ENCODE measurements around the gene CA11. TPM values are rescaled to one million over a fixed set of nuclear protein-coding genes. Genes with fewer than 3 reads are reported as not detected.

Gene CA11
- total and polyA plus RNA-seq, 2 donors from 2014 or later: 11.6 to 42.3 TPM

DNA sequence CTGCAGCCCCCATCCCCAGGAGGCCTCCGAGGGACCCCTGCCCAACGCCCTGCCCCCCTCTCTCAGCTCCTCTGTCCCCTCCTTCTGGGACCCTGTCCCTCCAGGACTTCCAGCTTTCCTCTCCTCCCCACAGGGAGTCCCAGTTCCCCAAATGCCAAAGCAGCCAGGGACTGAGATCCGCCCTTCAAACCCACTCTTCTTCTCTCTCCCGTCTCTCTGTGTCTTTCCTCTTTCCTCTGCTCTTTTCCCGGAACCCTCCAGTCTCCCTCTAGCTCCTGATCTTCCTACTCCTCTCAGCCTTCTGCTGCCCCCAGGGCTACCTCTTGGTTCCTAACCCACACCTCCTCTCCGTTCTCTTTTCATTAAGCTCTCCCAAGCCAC, 377 bp downstream of the CA11 start:
- intact Hi-C loops (cut with DNase I): no loop called here
- H3K9ac ChIP-seq (ENCODE audit: low read length in 3 of 3): peak overlapping the region; percentile 10 to 82 (median 15)

DNA sequence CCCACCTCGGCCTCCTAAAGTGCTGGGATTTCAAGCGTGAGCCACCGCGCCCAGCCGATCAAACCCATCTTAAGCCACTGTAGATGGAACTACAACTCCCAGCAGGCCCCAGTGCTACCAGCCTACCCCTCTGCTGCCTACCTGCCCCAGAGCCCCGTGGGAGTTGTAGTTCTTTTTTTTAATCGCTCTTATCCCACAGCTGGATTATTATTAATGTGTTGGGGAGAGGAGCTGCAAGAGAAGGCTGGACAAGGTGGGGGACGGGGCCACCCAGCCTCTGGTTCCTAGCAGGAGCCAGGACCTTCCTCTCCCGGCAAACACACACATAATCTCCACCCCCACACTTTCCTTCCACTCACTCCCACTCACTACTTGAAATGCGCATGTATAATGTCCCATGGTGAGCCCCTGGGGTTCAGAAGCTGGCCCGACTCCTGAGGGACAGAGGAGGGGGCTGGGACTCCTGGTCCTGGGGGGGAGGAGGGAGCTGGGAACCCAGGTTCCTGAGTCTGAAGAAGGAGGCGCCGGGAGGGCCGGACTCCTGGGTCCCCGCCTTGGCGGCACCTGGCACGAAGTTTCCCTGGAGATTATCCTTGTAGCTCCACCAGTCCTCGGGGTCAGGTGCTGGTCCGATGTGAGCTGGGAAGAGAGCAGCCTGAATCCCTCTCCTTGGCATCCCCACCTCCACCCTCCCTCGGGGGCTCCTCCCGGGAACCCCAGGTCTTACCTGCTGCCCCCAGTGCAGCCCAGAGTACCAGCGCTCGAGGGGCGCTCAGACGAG, 958 bp downstream of the CA11 start:
- Histone ChIP-seq H3K27me3 (ENCODE audit: control insufficient read depth, insufficient read depth, low read length) (no peaks in the 10 kb centered on the region), H3K27ac (ENCODE audit: low read depth in 2 of 2, low read length in 2 of 2) (peak overlapping the region; percentile 87 to 95), H3K36me3 (ENCODE audit: control insufficient read depth in 2 of 3, insufficient read depth in 3 of 3, low read length in 3 of 3) (no peaks in the 10 kb centered on the region), H3K9me3 (ENCODE audit: control insufficient read depth in 2 of 3, insufficient read depth in 1 of 3, low read length in 3 of 3) (no peaks in the 10 kb centered on the region), H3K4me1 (ENCODE audit: control insufficient read depth in 2 of 3, insufficient read depth in 2 of 3, low read depth in 1 of 3, low read length in 3 of 3) (peaks cover 0 to 7% (median 0%) of the 10 kb centered on the region in 3 donors), H3K9ac (ENCODE audit: low read length in 3 of 3) (peak overlapping the region in 2 of 3 donors; percentile 23 to 82), H3K4me3 (ENCODE audit: low read length in 3 of 3) (peak overlapping the region; percentile 52 to 70 (median 61))
- FAIRE-seq (no peak), DNase-seq (peak; percentile 81 to 92 (median 89))
- TF ChIP-seq, protein P1, sequence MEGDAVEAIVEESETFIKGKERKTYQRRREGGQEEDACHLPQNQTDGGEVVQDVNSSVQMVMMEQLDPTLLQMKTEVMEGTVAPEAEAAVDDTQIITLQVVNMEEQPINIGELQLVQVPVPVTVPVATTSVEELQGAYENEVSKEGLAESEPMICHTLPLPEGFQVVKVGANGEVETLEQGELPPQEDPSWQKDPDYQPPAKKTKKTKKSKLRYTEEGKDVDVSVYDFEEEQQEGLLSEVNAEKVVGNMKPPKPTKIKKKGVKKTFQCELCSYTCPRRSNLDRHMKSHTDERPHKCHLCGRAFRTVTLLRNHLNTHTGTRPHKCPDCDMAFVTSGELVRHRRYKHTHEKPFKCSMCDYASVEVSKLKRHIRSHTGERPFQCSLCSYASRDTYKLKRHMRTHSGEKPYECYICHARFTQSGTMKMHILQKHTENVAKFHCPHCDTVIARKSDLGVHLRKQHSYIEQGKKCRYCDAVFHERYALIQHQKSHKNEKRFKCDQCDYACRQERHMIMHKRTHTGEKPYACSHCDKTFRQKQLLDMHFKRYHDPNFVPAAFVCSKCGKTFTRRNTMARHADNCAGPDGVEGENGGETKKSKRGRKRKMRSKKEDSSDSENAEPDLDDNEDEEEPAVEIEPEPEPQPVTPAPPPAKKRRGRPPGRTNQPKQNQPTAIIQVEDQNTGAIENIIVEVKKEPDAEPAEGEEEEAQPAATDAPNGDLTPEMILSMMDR (IDR thresholded peaks at IDR 0.05; ENCODE audit: borderline replicate concordance, extremely low read depth, insufficient read depth): no peak
- intact Hi-C loops (cut with DNase I): no loop called here

More for the DNA sequence above, 377 bp downstream of the CA11 start:
- FAIRE-seq (no peak), DNase-seq (peak in 2 of 5 donors; percentile 18 to 48)
- Histone ChIP-seq H3K27ac (ENCODE audit: low read depth in 2 of 2, low read length in 2 of 2) (peak overlapping the region; percentile 87 to 95), H3K4me3 (ENCODE audit: low read length in 3 of 3) (peak overlapping the region; percentile 52 to 70 (median 61)), H3K4me1 (ENCODE audit: control insufficient read depth in 2 of 3, insufficient read depth in 2 of 3, low read depth in 1 of 3, low read length in 3 of 3) (peaks cover 0 to 7% (median 0%) of the 10 kb centered on the region in 3 donors), H3K9me3 (ENCODE audit: control insufficient read depth in 2 of 3, insufficient read depth in 1 of 3, low read length in 3 of 3) (no peaks in the 10 kb centered on the region), H3K36me3 (ENCODE audit: control insufficient read depth in 2 of 3, insufficient read depth in 3 of 3, low read length in 3 of 3) (no peaks in the 10 kb centered on the region), H3K27me3 (ENCODE audit: control insufficient read depth, insufficient read depth, low read length) (no peaks in the 10 kb centered on the region)
- TF ChIP-seq, protein P1 (IDR thresholded peaks at IDR 0.05; ENCODE audit: borderline replicate concordance, extremely low read depth, insufficient read depth): no peak

DNA sequence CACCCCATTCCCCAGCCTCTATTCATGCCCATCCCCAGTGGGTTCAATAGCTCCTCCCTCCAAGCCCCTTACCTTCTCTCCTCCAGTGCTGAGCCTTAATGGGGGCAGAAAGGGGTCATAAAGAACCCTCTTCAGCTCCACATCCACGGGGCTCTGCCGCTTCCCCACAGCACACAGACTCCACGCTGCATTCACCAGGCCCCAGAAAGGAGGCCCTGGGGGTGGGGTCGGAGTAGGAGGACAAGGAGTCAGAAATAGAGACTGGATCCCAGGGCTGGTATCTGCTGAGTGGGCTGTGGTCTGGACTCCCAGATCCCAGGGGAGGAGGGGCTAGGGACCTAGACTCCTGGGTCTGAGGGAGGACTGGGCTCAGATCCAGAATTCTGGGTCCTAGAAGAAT, 1.6 kb downstream of the CA11 start:
- Histone ChIP-seq H3K36me3 (ENCODE audit: control insufficient read depth in 2 of 3, insufficient read depth in 3 of 3, low read length in 3 of 3) (no peaks in the 10 kb centered on the region), H3K9me3 (ENCODE audit: control insufficient read depth in 2 of 3, insufficient read depth in 1 of 3, low read length in 3 of 3) (no peaks in the 10 kb centered on the region), H3K4me3 (ENCODE audit: low read length in 3 of 3) (peak overlapping the region in 1 of 3 donors; percentile 70), H3K27me3 (ENCODE audit: control insufficient read depth, insufficient read depth, low read length) (no peaks in the 10 kb centered on the region), H3K4me1 (ENCODE audit: control insufficient read depth in 2 of 3, insufficient read depth in 2 of 3, low read depth in 1 of 3, low read length in 3 of 3) (peaks cover 0 to 7% (median 0%) of the 10 kb centered on the region in 3 donors), H3K9ac (ENCODE audit: low read length in 3 of 3) (no peak overlapping the region), H3K27ac (ENCODE audit: low read depth in 2 of 2, low read length in 2 of 2) (no peak overlapping the region)
- FAIRE-seq (no peak), DNase-seq (no peak)
- TF ChIP-seq, protein P1 (IDR thresholded peaks at IDR 0.05; ENCODE audit: borderline replicate concordance, extremely low read depth, insufficient read depth): no peak
- intact Hi-C loops (cut with DNase I): no loop called here
